Tibial artery (tissue), 4 donors: ENCODE measurements around the gene BFSP2.

Source experiments
- DNase-seq, 2 donors: peaks; one replicate each; pipeline ENCODE4 v3.0.0-alpha.2; 2019
- H3K27ac ChIP-seq, 2 donors: fragments of 200-600 bp; sonication (generic) in 1 of 2; 1 replicate in 1 of 2; 2 replicates in 1 of 2; pipeline ENCODE4 v1.5.1; 2018 to 2019; ENCODE audit warnings: mild to moderate bottlenecking in 1 of 2
- H3K27me3 ChIP-seq, 2 donors: fragments of 200-600 bp; sonication (generic) in 1 of 2; one replicate each; pipeline versions ENCODE4 v1.5.1 to v1.6.0; 2016 to 2019
- H3K36me3 ChIP-seq, 3 donors: fragments of 200-600 bp; sonication (generic) in 2 of 3; one replicate each; pipeline ENCODE4 v1.5.1; 2016 to 2019; ENCODE audit warnings: mild to moderate bottlenecking in 2 of 3
- H3K4me1 ChIP-seq, 4 donors: fragments of 200-600 bp; sonication (generic) in 2 of 4; 1 replicate in 3 of 4; 2 replicates in 1 of 4; pipeline ENCODE4 v1.5.1; 2016 to 2019
- H3K4me3 ChIP-seq, 2 donors: fragments of 200-600 bp; sonication (generic) in 1 of 2; 1 replicate in 1 of 2; 2 replicates in 1 of 2; pipeline ENCODE4 v1.5.1; 2018 to 2019; ENCODE audit warnings: mild to moderate bottlenecking in 2 of 2
- H3K9me3 ChIP-seq, 3 donors: fragments of 200-600 bp; sonication (generic) in 1 of 3; one replicate each; pipeline ENCODE4 v1.5.1; 2016 to 2019
- CTCF ChIP-seq, 2 experiments: fragments of 200-600 bp in 1 of 2; fragments of 450-650 bp in 1 of 2; IDR thresholded peaks; one replicate each; pipeline ENCODE4 v1.5.1; 2017 to 2019; ENCODE audit warnings: antibody characterized with exemption in 2 of 2, mild to moderate bottlenecking in 1 of 2, moderate library complexity in 1 of 2
- intact Hi-C: fragments of 100-400 bp; cut with DNase I; formaldehyde crosslinking; loops from one replicate; pipeline ENCODE4 v1.15.0; 2023; ENCODE audit warnings: low total_unique reads

The BFSP2 gene

GRCh38 chr3:133400006-133400515 is at the start of gene BFSP2:
Gene BFSP2 (plus strand): TSS chr3:133400056. CDS start chr3:133400084, 28 bp downstream.
- no peak for TF ChIP-seq CTCF (IDR thresholded peaks at IDR 0.05)
- no peak within 1 kb of the TSS for H3K27ac ChIP-seq
- H3K9me3 ChIP-seq, result no peaks in the 10 kb centered on the region
- no peak for DNase-seq
- H3K36me3 ChIP-seq, result no peaks in the 10 kb centered on the region
- intact Hi-C loops, result no loop called here
- H3K4me1 ChIP-seq, result no peaks in the 10 kb centered on the region
- peaks cover 0 to 5% of the 10 kb centered on the region in 2 donors for H3K27me3 ChIP-seq
- no peak within 1 kb of the TSS for H3K4me3 ChIP-seq

GRCh38 chr3:133354721-133355120 is 45.1 kb upstream of the BFSP2 start:
- peaks cover 0 to 13% (median 0%) of the 10 kb centered on the region in 3 donors for H3K9me3 ChIP-seq
- no peaks in the 10 kb centered on the region for H3K36me3 ChIP-seq
- intact Hi-C loops, result no loop called here
- H3K4me1 ChIP-seq, result no peaks in the 10 kb centered on the region
- no peak overlapping the region for H3K27ac ChIP-seq
- H3K27me3 ChIP-seq, result no peaks in the 10 kb centered on the region
- no peak overlapping the region for H3K4me3 ChIP-seq
- no peak for DNase-seq
- TF ChIP-seq CTCF (IDR thresholded peaks at IDR 0.05), result no peak

GRCh38 chr3:133360476-133360875 is 39.4 kb upstream of the BFSP2 start:
- H3K36me3 ChIP-seq, result no peaks in the 10 kb centered on the region
- no peak overlapping the region for H3K27ac ChIP-seq

GRCh38 chr3:133361011-133361410 is 38.8 kb upstream of the BFSP2 start:
- Histone ChIP-seq H3K27me3 (no peaks in the 10 kb centered on the region), H3K4me1 (no peaks in the 10 kb centered on the region), H3K9me3 (peaks cover 0 to 7% (median 0%) of the 10 kb centered on the region in 3 donors), H3K4me3 (no peak overlapping the region), H3K27ac (no peak overlapping the region), H3K36me3 (no peaks in the 10 kb centered on the region)
- TF ChIP-seq CTCF (IDR thresholded peaks at IDR 0.05), result no peak
- no peak for DNase-seq
- intact Hi-C loops, result no loop called here

More at GRCh38 chr3:133360476-133360875, 39.4 kb upstream of the BFSP2 start:
- peaks cover 0 to 13% (median 0%) of the 10 kb centered on the region in 3 donors for H3K9me3 ChIP-seq
- no peak for DNase-seq
- no peaks in the 10 kb centered on the region for H3K27me3 ChIP-seq
- no peak for TF ChIP-seq CTCF (IDR thresholded peaks at IDR 0.05)
- no peaks in the 10 kb centered on the region for H3K4me1 ChIP-seq
- intact Hi-C loops, result no loop called here
- no peak overlapping the region for H3K4me3 ChIP-seq

GRCh38 chr3:133361435-133361834 is 38.4 kb upstream of the BFSP2 start:
- no peak for TF ChIP-seq CTCF (IDR thresholded peaks at IDR 0.05)
- no peaks in the 10 kb centered on the region for H3K27me3 ChIP-seq
- intact Hi-C loops, result no loop called here
- no peaks in the 10 kb centered on the region for H3K36me3 ChIP-seq
- peaks cover 0 to 3% (median 0%) of the 10 kb centered on the region in 3 donors for H3K9me3 ChIP-seq
- H3K27ac ChIP-seq, result no peak overlapping the region
- no peaks in the 10 kb centered on the region for H3K4me1 ChIP-seq
- DNase-seq, result no peak
- H3K4me3 ChIP-seq, result no peak overlapping the region

- no peak for TF ChIP-seq CTCF (IDR thresholded peaks at IDR 0.05)
- Histone ChIP-seq H3K4me3 (no peak overlapping the region), H3K36me3 (no peaks in the 10 kb centered on the region), H3K9me3 (no peaks in the 10 kb centered on the region), H3K27ac (no peak overlapping the region), H3K27me3 (no peaks in the 10 kb centered on the region), H3K4me1 (no peaks in the 10 kb centered on the region)
- intact Hi-C loops, result no loop called here
- DNase-seq, result no peak
These were observed 37.3 kb upstream of the BFSP2 start for GRCh38 chr3:133362539-133362938.
